ENCODE measurements around the gene FAM3D.

Gene FAM3D

DNA sequence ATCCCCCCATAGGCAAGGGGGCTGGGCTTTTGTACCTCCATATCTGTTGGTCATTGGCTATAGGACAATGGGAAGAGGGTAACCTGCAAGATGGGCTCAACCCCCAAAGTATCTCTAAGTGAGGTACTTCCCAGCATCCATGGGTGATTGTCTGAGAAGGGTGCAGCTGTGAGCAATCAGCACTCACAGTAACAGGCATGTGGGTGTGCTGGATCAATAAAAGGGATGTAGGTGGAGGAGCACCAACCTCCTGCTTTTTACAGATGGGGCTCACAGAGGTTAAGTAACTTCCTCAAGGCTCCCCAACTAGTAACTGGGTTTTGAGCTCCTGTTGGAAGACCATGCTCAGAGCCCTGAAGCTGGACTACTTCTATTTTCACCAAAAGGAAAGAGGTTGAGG is 63.0 kb downstream of the FAM3D start:
- in situ Hi-C loops (cut with MboI; ENCODE audit: low sequenced_read_pairs): no loop called here
- H3K4me3 ChIP-seq: no peak overlapping the region
- no peak for DNase-seq (ENCODE audit: low spot score in 2 of 2)
- no peaks in the 10 kb centered on the region for H3K9me3 ChIP-seq
- H3K4me1 ChIP-seq: no peaks in the 10 kb centered on the region
- no peaks in the 10 kb centered on the region for H3K36me3 ChIP-seq (replicated peaks)
- H3K27me3 ChIP-seq (ENCODE audit: low read depth): peaks cover 13% of the 10 kb centered on the region

DNA sequence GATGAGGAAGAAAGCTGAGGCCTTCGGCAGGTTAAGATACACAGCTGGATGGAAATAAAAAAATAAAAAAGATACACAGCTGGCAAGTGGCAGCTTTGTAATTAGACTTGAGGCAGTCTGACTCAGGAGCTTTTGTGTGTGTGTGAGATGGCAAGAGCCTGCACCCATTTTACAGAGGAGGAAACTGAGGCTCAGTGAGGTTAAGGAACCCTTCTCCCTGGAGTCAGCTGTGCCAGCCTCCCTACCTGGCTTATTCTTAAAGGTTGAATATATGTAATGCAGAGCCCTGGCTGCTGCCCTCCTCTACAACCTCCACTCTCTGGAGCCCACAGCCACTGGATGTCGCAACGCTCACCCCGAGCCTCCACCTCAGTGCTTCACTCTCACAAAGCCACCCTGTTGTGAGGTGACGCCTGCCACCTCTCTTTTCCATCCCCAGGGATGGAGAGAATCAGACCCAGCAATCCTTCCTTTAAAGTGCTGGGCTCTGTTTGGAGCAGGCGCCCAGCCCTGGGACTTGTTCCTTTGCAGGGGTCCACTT is 68.7 kb downstream of the FAM3D start:
- no peaks in the 10 kb centered on the region for H3K9me3 ChIP-seq
- H3K4me3 ChIP-seq: no peak overlapping the region
- H3K27me3 ChIP-seq (ENCODE audit: low read depth): peaks cover 13% of the 10 kb centered on the region
- no peak for DNase-seq (ENCODE audit: low spot score in 2 of 2)
- H3K36me3 ChIP-seq (replicated peaks): no peaks in the 10 kb centered on the region
- H3K4me1 ChIP-seq: no peaks in the 10 kb centered on the region
- in situ Hi-C loops (cut with MboI; ENCODE audit: low sequenced_read_pairs): no loop called here

DNA sequence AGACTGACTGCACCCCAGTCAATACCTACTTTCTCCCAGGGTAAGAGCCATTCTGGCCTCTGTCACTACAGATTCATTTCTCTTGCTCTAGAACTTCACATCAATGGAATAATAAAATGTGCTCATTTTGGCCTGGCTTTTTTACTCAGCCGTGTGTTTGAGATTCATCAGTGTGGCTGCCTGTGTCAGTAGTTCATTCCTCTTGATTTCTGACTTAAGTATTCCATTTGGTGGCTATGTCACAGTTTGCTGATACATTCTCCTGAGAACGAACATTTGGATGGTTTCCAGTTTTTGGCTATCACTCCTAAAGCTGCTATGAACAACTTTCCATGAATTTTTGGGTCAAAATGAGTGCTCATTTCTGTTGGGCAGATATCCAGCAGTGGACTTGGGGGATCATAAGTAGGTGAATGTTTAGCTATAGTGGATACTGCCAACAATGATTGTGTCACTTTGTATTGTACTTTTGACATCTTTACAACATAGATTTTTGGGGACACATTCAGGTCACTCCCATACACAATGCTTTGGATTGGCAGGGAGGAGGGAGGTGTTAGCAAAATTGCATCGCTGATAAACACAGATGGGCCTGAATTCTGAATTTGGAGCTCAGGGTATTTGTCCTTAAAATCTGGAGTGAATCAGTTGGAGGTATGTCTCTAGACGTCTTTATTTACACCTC is 69.6 kb downstream of the FAM3D start:
- Histone ChIP-seq H3K4me3 (no peak overlapping the region), H3K27me3 (ENCODE audit: low read depth) (peaks cover 8% of the 10 kb centered on the region), H3K9me3 (no peaks in the 10 kb centered on the region), H3K36me3 (replicated peaks) (no peaks in the 10 kb centered on the region), H3K4me1 (peaks cover 2% of the 10 kb centered on the region; the same call in 1 of the 2 replicates)
- in situ Hi-C loops (cut with MboI; ENCODE audit: low sequenced_read_pairs): no loop called here
- no peak for DNase-seq (ENCODE audit: low spot score in 2 of 2)

DNA sequence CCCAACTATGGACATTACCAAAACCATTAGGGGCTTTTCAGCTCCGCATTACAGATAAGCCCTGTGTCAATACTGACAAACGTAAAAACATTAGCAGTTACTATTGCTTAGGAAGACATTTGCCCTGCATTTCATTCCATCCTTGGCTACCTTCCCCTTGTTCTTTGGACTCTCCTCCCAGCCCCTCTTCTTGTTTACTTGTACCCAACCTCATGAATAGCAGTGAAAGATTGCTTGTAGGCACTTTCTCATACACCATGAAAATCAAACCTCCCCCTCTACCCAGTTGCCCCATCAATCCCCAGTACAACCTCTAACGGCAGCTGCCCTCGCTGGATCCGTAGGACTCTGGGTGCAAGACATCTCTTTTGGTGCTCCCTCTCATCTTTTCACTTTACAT is 72.5 kb downstream of the FAM3D start:
- no peaks in the 10 kb centered on the region for H3K27me3 ChIP-seq (ENCODE audit: low read depth)
- in situ Hi-C loops (cut with MboI; ENCODE audit: low sequenced_read_pairs): no loop called here
- H3K36me3 ChIP-seq (replicated peaks): no peaks in the 10 kb centered on the region
- H3K4me3 ChIP-seq: no peak overlapping the region
- DNase-seq (ENCODE audit: low spot score in 2 of 2): no peak
- peaks cover 6% of the 10 kb centered on the region; the same call in 1 of the 2 replicates for H3K4me1 ChIP-seq
- no peaks in the 10 kb centered on the region for H3K9me3 ChIP-seq

DNA sequence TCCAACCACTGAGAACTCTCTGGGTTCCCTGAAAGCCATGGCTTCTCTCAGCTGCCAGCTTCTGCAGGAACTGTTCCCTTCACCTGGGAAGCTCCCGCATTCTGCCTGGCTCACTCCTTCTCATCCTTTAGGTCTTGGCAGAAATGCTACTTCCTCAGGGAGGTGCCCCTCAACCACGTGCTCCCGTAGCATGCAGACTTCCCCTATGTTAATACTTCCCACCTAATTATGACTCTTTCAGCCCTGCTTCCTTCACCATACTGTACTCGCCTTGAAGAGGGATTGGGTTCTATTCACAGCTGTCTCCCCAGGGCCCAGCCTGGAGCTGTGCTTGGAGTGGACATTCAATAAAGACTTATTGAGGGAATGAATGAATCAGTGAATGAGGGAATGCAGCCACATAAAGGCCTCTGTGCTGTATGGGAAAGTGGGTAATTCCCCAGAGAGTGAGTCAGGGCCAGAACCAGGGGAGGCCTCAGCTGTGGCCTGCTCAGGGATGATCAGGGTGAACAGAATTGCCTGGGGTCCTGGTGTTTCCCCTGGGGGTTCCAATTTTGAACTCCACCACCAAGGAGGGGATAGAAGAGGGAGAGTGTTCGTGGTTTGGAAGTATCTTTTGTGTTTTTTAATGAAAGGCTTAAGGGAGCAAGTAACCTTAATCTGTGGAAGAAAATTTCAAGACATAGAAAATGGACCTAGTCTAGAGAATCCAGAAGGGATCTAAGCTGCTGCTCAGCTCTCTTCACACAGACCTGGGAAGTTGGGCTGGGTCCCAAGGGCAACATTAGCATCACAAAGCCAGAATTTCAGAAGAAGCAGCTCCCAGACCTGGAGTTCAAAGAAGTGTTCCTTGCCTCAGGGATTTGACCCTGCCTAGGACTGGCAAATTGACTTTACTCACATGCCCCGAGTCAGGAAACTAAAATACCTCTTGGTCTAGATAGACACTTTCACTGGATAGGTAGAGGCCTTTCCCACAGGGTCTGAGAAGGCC is 74.8 kb downstream of the FAM3D start:
- in situ Hi-C loops (cut with MboI; ENCODE audit: low sequenced_read_pairs): no loop called here
- peak in 1 of 2 experiments; percentile 52 for DNase-seq (ENCODE audit: low spot score in 2 of 2)
- no peaks in the 10 kb centered on the region for H3K9me3 ChIP-seq

DNA sequence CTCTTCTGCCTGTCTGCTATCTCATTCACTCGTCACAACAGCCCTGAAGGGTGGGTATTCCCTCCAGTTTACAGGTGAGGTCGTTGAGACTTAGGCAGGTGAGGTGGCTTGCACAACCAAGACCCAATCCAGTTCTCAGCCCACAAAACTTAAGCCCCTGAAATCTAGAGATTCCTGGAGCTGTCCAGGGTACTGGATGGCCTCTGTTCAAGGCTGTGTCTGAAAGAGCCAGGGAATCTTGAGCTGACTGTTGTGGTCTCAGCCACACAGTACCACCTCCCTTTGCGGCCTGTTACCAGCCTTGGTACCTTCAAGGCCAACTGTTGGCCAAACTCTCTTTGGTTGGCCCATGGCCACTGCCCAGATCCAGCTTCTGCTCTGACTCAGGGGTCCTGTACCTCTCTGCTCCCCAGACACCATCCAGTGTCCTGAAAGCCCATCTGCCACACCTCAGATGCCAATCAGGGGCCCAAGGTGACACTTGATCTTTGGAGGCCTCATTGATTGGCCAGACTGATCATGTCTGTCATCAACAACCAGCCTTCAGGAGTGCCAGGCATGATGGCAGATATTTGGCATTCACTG is 78.5 kb downstream of the FAM3D start:
- H3K27me3 ChIP-seq (ENCODE audit: low read depth): no peaks in the 10 kb centered on the region
- no peak overlapping the region for H3K4me3 ChIP-seq
- no peaks in the 10 kb centered on the region for H3K36me3 ChIP-seq (replicated peaks)
- no peaks in the 10 kb centered on the region for H3K9me3 ChIP-seq
- peak in 1 of 2 experiments; percentile 65 for DNase-seq (ENCODE audit: low spot score in 2 of 2)
- in situ Hi-C loops (cut with MboI; ENCODE audit: low sequenced_read_pairs): no loop called here
- H3K4me1 ChIP-seq: peaks cover 13% of the 10 kb centered on the region

More for the DNA sequence above, 74.8 kb downstream of the FAM3D start:
- Histone ChIP-seq H3K4me3 (no peak overlapping the region), H3K4me1 (peaks cover 6% of the 10 kb centered on the region; the same call in 1 of the 2 replicates), H3K36me3 (replicated peaks) (no peaks in the 10 kb centered on the region), H3K27me3 (ENCODE audit: low read depth) (no peaks in the 10 kb centered on the region)

DNA sequence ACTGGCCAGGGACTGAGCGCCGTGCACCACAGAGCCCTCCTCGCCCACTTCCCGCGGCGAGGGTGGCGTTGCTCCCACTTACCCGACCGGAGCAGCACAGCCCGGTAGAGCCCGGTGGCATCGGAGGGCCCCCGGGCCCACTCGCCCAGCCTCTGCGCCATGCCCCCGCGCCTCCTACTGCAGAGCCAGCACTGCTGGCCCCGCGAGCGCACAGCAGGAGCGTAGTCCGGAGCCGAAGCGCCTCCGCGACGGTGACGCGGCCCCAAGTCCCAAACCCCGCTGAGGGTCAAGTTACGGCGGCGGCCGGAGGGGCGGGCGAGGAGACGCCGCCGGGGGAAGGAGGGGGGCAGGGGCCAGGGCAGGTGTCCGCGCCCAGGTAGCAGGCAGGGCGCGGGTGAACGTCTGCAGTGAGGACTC is 79.8 kb downstream of the FAM3D start:
- no peaks in the 10 kb centered on the region for H3K27me3 ChIP-seq (ENCODE audit: low read depth)
- H3K36me3 ChIP-seq (replicated peaks): no peaks in the 10 kb centered on the region

DNA sequence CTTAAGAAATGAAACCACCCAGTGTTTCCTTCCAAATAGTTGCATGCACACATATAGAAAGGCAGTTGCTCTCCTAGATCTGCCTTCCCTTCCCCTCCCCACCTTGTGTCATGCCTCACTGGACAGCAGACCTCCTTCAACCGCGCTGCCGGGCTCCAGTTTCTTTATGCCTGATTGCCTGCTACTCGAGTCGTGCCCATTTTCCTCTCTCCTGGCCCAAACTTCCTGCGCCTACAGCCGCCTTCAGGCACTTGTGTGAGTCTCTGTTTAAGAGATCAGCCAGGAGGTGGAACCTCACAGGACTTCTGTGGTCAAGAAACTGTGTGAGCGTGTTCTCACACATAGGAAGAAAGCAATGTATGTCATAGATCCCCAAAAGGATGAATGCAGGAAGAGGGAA is 80.6 kb downstream of the FAM3D start:
- H3K9me3 ChIP-seq: no peaks in the 10 kb centered on the region
- in situ Hi-C loops (cut with MboI; ENCODE audit: low sequenced_read_pairs): no loop called here
- DNase-seq (ENCODE audit: low spot score in 2 of 2): no peak
- no peak overlapping the region for H3K4me3 ChIP-seq
- no peaks in the 10 kb centered on the region for H3K27me3 ChIP-seq (ENCODE audit: low read depth)
- peaks cover 17% of the 10 kb centered on the region for H3K4me1 ChIP-seq
- H3K36me3 ChIP-seq (replicated peaks): no peaks in the 10 kb centered on the region

More for the DNA sequence above, 79.8 kb downstream of the FAM3D start:
- in situ Hi-C loops (cut with MboI; ENCODE audit: low sequenced_read_pairs): no loop called here
- no peaks in the 10 kb centered on the region for H3K9me3 ChIP-seq
- H3K4me1 ChIP-seq: peaks cover 11% of the 10 kb centered on the region
- DNase-seq (ENCODE audit: low spot score in 2 of 2): no peak
- H3K4me3 ChIP-seq: no peak overlapping the region

DNA sequence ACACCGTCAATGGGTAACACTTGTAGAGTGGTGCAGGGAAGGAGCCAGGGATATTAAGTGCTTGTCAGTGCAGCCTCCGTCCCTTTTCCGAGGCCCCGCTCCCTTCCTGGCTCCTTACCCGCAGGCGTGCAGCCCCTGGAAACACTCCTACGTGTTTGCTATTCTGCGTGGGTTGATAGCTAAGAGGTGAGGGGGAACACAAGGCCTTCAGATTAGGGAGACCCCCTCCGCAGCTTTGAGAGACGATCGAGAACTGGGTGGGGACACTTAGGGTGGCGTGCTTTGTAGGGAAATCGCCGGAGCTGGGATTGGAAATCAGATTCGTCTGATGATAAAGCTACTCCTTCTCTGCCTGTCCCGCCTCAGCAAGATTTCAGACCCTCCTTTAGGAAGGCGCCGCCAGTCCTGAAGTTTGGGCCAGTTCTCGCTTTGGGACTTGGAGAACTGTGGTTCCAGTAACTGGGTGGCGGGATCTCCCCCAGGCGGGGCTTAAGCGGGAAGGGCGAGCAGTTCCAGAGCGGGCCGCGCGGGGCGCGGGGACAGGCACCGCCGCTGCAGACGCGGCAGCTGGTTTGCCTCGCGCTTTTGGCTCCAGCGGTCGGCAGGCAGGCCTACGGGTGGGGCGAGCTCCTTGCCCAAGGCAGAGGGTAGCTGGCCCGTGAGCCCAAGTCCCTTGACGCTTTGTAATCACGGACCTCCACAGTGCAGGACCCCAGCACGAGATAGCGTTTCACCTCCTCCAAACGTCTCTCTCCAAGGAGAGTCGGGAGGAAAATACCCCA is 81.4 kb downstream of the FAM3D start:
- peak overlapping the region; percentile 20 for H3K4me3 ChIP-seq
- no peaks in the 10 kb centered on the region for H3K9me3 ChIP-seq
- peak; percentile 80 to 90 for DNase-seq (ENCODE audit: low spot score in 2 of 2)
- H3K36me3 ChIP-seq (replicated peaks): no peaks in the 10 kb centered on the region
- peaks cover 22% of the 10 kb centered on the region for H3K4me1 ChIP-seq
- H3K27me3 ChIP-seq (ENCODE audit: low read depth): no peaks in the 10 kb centered on the region
- in situ Hi-C loops (cut with MboI; ENCODE audit: low sequenced_read_pairs): no loop called here

DNA sequence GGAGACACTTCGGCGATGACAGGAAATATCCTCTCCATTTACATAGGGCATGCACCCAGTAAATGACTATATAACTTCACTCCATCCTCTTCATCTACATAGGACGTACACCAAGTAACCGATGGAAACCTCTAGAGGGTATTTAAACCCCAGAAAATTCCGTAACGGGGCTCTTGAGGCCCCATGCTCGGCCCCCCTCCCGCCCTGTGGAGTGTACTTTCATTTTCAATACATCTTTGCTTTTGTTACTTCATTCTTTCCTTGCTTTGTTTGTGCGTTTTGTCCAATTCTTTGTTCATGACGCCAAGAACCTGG is 81.9 kb downstream of the FAM3D start:
- in situ Hi-C loops (cut with MboI; ENCODE audit: low sequenced_read_pairs): no loop called here
- DNase-seq (ENCODE audit: low spot score in 2 of 2): no peak
- H3K4me3 ChIP-seq: peak overlapping the region; percentile 20

More for the DNA sequence above, 81.9 kb downstream of the FAM3D start:
- no peaks in the 10 kb centered on the region for H3K36me3 ChIP-seq (replicated peaks)
- H3K9me3 ChIP-seq: no peaks in the 10 kb centered on the region
- H3K27me3 ChIP-seq (ENCODE audit: low read depth): no peaks in the 10 kb centered on the region
- H3K4me1 ChIP-seq: peaks cover 22% of the 10 kb centered on the region
